HFFc6 (cell line): Measurements from ENCODE around the gene OR2C3. TPM values are rescaled to one million over a fixed set of nuclear protein-coding genes. Genes with fewer than 3 reads are reported as not detected.
A peak's percentile ranks its signal among the peaks of the same experiment; 100 is the strongest.

Experiments
- DNase-seq: peaks from one replicate; pipeline ENCODE4 v3.0.0-alpha.2; 2018
- H3K27ac Mint-ChIP-seq: 2 replicates; pipeline ENCODE4 v1.8.0; 2020; ENCODE audit warnings: mild to moderate bottlenecking, mixed read lengths
- H3K27me3 Mint-ChIP-seq: 2 replicates; pipeline ENCODE4 v1.8.0; 2021; ENCODE audit warnings: mild to moderate bottlenecking, moderate library complexity, mixed read lengths; ENCODE audit not compliant: insufficient read depth
- H3K36me3 Mint-ChIP-seq: 2 replicates; pipeline ENCODE4 v1.8.0; 2021; ENCODE audit warnings: low read depth, mixed read lengths
- H3K4me1 Mint-ChIP-seq: 2 replicates; pipeline ENCODE4 v1.8.0; 2020; ENCODE audit warnings: low read depth, mixed read lengths
- H3K4me3 Mint-ChIP-seq: 2 replicates; pipeline ENCODE4 v1.8.0; 2020; ENCODE audit warnings: mild to moderate bottlenecking, moderate library complexity, mixed read lengths
- H3K9me3 Mint-ChIP-seq: 2 replicates; pipeline ENCODE4 v1.8.0; 2020; ENCODE audit warnings: mild to moderate bottlenecking, mixed read lengths
- CTCF ChIP-seq: fragments of 200-600 bp; sonication (generic); IDR thresholded peaks from 2 replicates; pipeline ENCODE4 v1.5.0; 2021; ENCODE audit warnings: antibody characterized with exemption, mild to moderate bottlenecking
- total RNA-seq, 6 experiments: library from RNA; stranded (reverse); fragmentation: NEBNext Ultra II Directional; extraction: Animal tissue kit (Norgen Biotek cat#: 25700); gene quantifications; 2 replicates in 1 of 6; 3 replicates in 5 of 6; pipeline ENCODE4 v1.2.3, GENCODE V29; 2021

The OR2C3 gene
- total RNA-seq, 6 experiments from 2014 or later, result not detected

- Mint-ChIP-seq H3K27ac (no peak within 1 kb of the TSS), H3K27me3 (no peaks in the 10 kb centered on the region; the same call in 1 of the 2 replicates), H3K9me3 (peaks cover 14% of the 10 kb centered on the region; the same call in 1 of the 2 replicates), H3K4me3 (no peak within 1 kb of the TSS), H3K4me1 (peaks cover 7% of the 10 kb centered on the region; the same call in 1 of the 2 replicates), H3K36me3 (no peaks in the 10 kb centered on the region)
- no peak for TF ChIP-seq CTCF
- DNase-seq, result no peak
Observed at GRCh38 chr1:247548769-247549182, 12.5 kb upstream of the OR2C3 start, which contains the start of gene GCSAML. TSS of gene GCSAML (plus strand) at chr1:247549134. CDS start at chr1:247549192, 58 bp downstream.

- Mint-ChIP-seq H3K36me3 (no peaks in the 10 kb centered on the region), H3K27ac (no peak overlapping the region), H3K4me3 (no peak overlapping the region), H3K9me3 (peaks cover 14% of the 10 kb centered on the region; the same call in 1 of the 2 replicates), H3K4me1 (peaks cover 7% of the 10 kb centered on the region; the same call in 1 of the 2 replicates), H3K27me3 (no peaks in the 10 kb centered on the region; the same call in 1 of the 2 replicates)
- TF ChIP-seq CTCF, result no peak
- no peak for DNase-seq
Observed at GRCh38 chr1:247548092-247548491, 11.9 kb upstream of the OR2C3 start.

GRCh38 chr1:247542811-247543210 lies 6.6 kb upstream of the OR2C3 start:
- Mint-ChIP-seq H3K27me3 (no peaks in the 10 kb centered on the region), H3K9me3 (peaks cover 6% of the 10 kb centered on the region; the same call in 1 of the 2 replicates), H3K36me3 (no peaks in the 10 kb centered on the region), H3K4me3 (no peak overlapping the region), H3K27ac (no peak overlapping the region), H3K4me1 (no peaks in the 10 kb centered on the region; the same call in 1 of the 2 replicates)
- no peak for DNase-seq
- no peak for TF ChIP-seq CTCF

GRCh38 chr1:247540581-247540980 lies 4.3 kb upstream of the OR2C3 start:
- Mint-ChIP-seq H3K27me3 (no peaks in the 10 kb centered on the region), H3K4me1 (no peaks in the 10 kb centered on the region; the same call in 1 of the 2 replicates), H3K4me3 (peak overlapping the region; percentile 31; the same call in 1 of the 2 replicates), H3K27ac (no peak overlapping the region), H3K36me3 (no peaks in the 10 kb centered on the region), H3K9me3 (peaks cover 6% of the 10 kb centered on the region; the same call in 1 of the 2 replicates)
- no peak for TF ChIP-seq CTCF
- DNase-seq, result no peak

- Mint-ChIP-seq H3K36me3 (no peaks in the 10 kb centered on the region), H3K27me3 (no peaks in the 10 kb centered on the region), H3K9me3 (peaks cover 6% of the 10 kb centered on the region; the same call in 1 of the 2 replicates), H3K4me3 (no peak overlapping the region), H3K4me1 (no peaks in the 10 kb centered on the region; the same call in 1 of the 2 replicates), H3K27ac (no peak overlapping the region)
- DNase-seq, result no peak
- TF ChIP-seq CTCF, result no peak
Observed at GRCh38 chr1:247539215-247539614, 3.0 kb upstream of the OR2C3 start.
